Measurements from ENCODE around the gene CHAC2. TPM values are rescaled to one million over a fixed set of nuclear protein-coding genes. Genes with fewer than 3 reads are reported as not detected.

The CHAC2 gene
- total and polyA plus RNA-seq, 9 of the 15 experiments (the other 6 are each of a cell fraction or from before 2014, with no cell fraction given), result 9.8 to 35.6 (median 18.2) TPM

DNA sequence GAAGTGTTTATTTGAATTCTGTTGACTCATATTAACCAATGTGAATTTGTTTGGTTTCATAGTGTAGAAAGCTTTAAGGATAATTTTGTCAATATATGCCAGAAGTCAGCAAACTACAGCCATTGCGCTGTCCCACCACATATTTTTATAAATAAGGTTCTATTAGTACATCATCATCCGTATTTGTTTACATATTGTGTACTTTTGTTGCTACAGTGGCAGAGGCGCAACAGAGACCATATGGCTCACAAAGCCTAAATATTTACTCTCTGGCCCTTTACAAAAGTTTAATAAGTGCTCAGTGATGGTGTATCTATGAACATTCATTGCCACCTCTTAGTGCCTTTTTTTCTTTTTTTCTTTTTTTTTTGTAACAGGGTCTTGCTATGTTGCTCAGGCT is 25.7 kb downstream of the CHAC2 start:
- H3K27me3 ChIP-seq (ENCODE audit: control insufficient read depth in 2 of 2, insufficient read depth in 2 of 2, low read length in 2 of 2), result no peaks in the 10 kb centered on the region
- H3K9me3 ChIP-seq (replicated peaks; ENCODE audit: control insufficient read depth, insufficient read depth, low read depth, low read length), result no peaks in the 10 kb centered on the region
- peaks cover 41% of the 10 kb centered on the region for H3K79me2 ChIP-seq (ENCODE audit: control insufficient read depth, insufficient read depth, low read length)
- no peak for ATAC-seq
- CTCF ChIA-PET (ENCODE audit: low intra/inter-chr PET ratio), result no interaction called here
- no peak overlapping the region for H3K4me3 ChIP-seq
- H3K36me3 ChIP-seq (ENCODE audit: control insufficient read depth, insufficient read depth, low read length), result peaks cover 25% of the 10 kb centered on the region; the same call in 2 of the 3 replicates
- in situ Hi-C loops (cut with MboI), result no loop called here
- H4K20me1 ChIP-seq (replicated peaks; ENCODE audit: control insufficient read depth, insufficient read depth, low read length), result no peaks in the 10 kb centered on the region
- WGBS (ENCODE audit: insufficient coverage, low coverage, missing lambda C conversion rate), result 100% methylated on average over 3 of the region's 3 CpGs
- no TSS peak for BruUV-seq (replicated peaks)
- POLR2A ChIA-PET, result no interaction called here
- intact Hi-C loops (cut with micrococcal nuclease), result no loop called here
- no peak overlapping the region for H3K9ac ChIP-seq (ENCODE audit: insufficient read depth in 1 of 2, low read depth in 2 of 2, low read length in 2 of 2)
- no peak for FAIRE-seq
- DNase-seq (ENCODE audit: extremely low read depth in 1 of 4, low spot score in 3 of 4), result no peak
- no peak for TF ChIP-seq HBP1 (CRISPR knock-in tag; IDR thresholded peaks at IDR 0.05)
- TF ChIP-seq, protein P1, sequence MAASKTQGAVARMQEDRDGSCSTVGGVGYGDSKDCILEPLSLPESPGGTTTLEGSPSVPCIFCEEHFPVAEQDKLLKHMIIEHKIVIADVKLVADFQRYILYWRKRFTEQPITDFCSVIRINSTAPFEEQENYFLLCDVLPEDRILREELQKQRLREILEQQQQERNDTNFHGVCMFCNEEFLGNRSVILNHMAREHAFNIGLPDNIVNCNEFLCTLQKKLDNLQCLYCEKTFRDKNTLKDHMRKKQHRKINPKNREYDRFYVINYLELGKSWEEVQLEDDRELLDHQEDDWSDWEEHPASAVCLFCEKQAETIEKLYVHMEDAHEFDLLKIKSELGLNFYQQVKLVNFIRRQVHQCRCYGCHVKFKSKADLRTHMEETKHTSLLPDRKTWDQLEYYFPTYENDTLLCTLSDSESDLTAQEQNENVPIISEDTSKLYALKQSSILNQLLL (CRISPR knock-in tag; IDR thresholded peaks at IDR 0.05; ENCODE audit: borderline replicate concordance), result no peak
- no peak for TF ChIP-seq MTA1 (IDR thresholded peaks at IDR 0.05; ENCODE audit: borderline replicate concordance)
- no peak for TF ChIP-seq MITF (IDR thresholded peaks at IDR 0.05)
- TF ChIP-seq ZNF766 (CRISPR knock-in tag; conservative IDR thresholded peaks at IDR 0.05), result no peak
- TF ChIP-seq ZNF512 (tag; IDR thresholded peaks at IDR 0.05), result no peak
- TF ChIP-seq SRSF7 (optimal IDR thresholded peaks at IDR 0.05; ENCODE audit: low read depth, low read length), result no peak
- TF ChIP-seq, protein P2, sequence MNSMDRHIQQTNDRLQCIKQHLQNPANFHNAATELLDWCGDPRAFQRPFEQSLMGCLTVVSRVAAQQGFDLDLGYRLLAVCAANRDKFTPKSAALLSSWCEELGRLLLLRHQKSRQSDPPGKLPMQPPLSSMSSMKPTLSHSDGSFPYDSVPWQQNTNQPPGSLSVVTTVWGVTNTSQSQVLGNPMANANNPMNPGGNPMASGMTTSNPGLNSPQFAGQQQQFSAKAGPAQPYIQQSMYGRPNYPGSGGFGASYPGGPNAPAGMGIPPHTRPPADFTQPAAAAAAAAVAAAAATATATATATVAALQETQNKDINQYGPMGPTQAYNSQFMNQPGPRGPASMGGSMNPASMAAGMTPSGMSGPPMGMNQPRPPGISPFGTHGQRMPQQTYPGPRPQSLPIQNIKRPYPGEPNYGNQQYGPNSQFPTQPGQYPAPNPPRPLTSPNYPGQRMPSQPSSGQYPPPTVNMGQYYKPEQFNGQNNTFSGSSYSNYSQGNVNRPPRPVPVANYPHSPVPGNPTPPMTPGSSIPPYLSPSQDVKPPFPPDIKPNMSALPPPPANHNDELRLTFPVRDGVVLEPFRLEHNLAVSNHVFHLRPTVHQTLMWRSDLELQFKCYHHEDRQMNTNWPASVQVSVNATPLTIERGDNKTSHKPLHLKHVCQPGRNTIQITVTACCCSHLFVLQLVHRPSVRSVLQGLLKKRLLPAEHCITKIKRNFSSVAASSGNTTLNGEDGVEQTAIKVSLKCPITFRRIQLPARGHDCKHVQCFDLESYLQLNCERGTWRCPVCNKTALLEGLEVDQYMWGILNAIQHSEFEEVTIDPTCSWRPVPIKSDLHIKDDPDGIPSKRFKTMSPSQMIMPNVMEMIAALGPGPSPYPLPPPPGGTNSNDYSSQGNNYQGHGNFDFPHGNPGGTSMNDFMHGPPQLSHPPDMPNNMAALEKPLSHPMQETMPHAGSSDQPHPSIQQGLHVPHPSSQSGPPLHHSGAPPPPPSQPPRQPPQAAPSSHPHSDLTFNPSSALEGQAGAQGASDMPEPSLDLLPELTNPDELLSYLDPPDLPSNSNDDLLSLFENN (IDR thresholded peaks at IDR 0.05; ENCODE audit: low read depth in 2 of 2, low read length in 2 of 2), result no peak
- no peak for TF ChIP-seq ZSCAN32 (CRISPR knock-in tag; IDR thresholded peaks at IDR 0.05)
- no peaks in the 10 kb centered on the region; a peak in 1 of 5 replicates for H3K4me1 ChIP-seq (replicated peaks in 1 of 2; ENCODE audit: control insufficient read depth in 2 of 2, insufficient read depth in 2 of 2, low read length in 2 of 2)
- H3K4me2 ChIP-seq (ENCODE audit: insufficient read depth, low read length), result no peak overlapping the region
- H3K9me1 ChIP-seq (ENCODE audit: control insufficient read depth, insufficient read depth, low read length), result no peaks in the 10 kb centered on the region
- no peak overlapping the region for H2AFZ ChIP-seq (ENCODE audit: low read depth, low read length)
- H3K27ac ChIP-seq (ENCODE audit: extremely low read depth, low read depth, low read length), result no peak overlapping the region

Measured in K562 (cell line).